Mucosa of descending colon (tissue), 3 donors: ENCODE data around the gene BMP6. TPM values are rescaled to one million over a fixed set of nuclear protein-coding genes. Genes with fewer than 3 reads are reported as not detected.

Experiments used
- ATAC-seq: fragments of 200-7000 bp; cut with Tn5 transposase; one replicate; pipeline ENCODE4 v1.9.1; 2020; ENCODE audit warnings: mild to moderate bottlenecking, moderate library complexity
- DNase-seq, 3 donors: peaks; one replicate each; pipeline ENCODE4 v3.0.0-alpha.2; 2020
- H3K36me3 ChIP-seq: fragments of 200-600 bp; one replicate; pipeline ENCODE4 v1.8.0; 2021; ENCODE audit warnings: low read depth, mild to moderate bottlenecking
- H3K4me1 ChIP-seq: fragments of 200-600 bp; one replicate; pipeline ENCODE4 v1.8.0; 2021; ENCODE audit warnings: low read depth, mild to moderate bottlenecking
- H3K4me3 ChIP-seq: fragments of 200-600 bp; one replicate; pipeline ENCODE4 v1.8.0; 2021; ENCODE audit warnings: mild to moderate bottlenecking
- H3K9me3 ChIP-seq: fragments of 200-600 bp; one replicate; pipeline ENCODE4 v1.8.0; 2021; ENCODE audit warnings: mild to moderate bottlenecking
- CTCF ChIP-seq: fragments of 200-600 bp; IDR thresholded peaks from one replicate; pipeline ENCODE4 v1.8.0; 2022; ENCODE audit warnings: antibody characterized with exemption, mild to moderate bottlenecking
- intact Hi-C, 2 donors: fragments of 100-400 bp; cut with DNase I in 1 of 2; cut with micrococcal nuclease in 1 of 2; formaldehyde crosslinking; loops; one replicate each; pipeline versions ENCODE4 v1.11.0 to v1.11.1; 2022; cut with DNase I, micrococcal nuclease
- total RNA-seq, 3 donors: library from RNA; stranded (reverse); fragmentation: NEBNext Ultra II Directional in 2 of 3; extraction: Animal tissue kit (Norgen Biotek cat#: 25700) in 2 of 3; gene quantifications; one replicate each; pipeline versions ENCODE4 v1.2.1 to v1.2.4, GENCODE V29; 2021 to 2023
- donor health status: DM: no; HTN: no; CAD: no; lungs with moderate emphysema.
- donor health status: DM: no; HTN: no; CAD: no.
- donor health status: DM: no; HTN: yes; CAD: no.

Gene BMP6
- total RNA-seq, 3 donors from 2014 or later: 0.55 to 1.9 (median 0.98) TPM

- H3K4me1 ChIP-seq: no peaks in the 10 kb centered on the region
These were observed 11.2 kb downstream of the BMP6 start for GRCh38 chr6:7737106-7737505.

GRCh38 chr6:7737867-7738266 lies 12.0 kb downstream of the BMP6 start:
- H3K9me3 ChIP-seq: no peaks in the 10 kb centered on the region
- no peaks in the 10 kb centered on the region for H3K4me1 ChIP-seq
- intact Hi-C loops: no loop called here
- no peak overlapping the region for H3K4me3 ChIP-seq
- TF ChIP-seq CTCF: no peak
- ATAC-seq: no peak
- no peak for DNase-seq
- H3K36me3 ChIP-seq: no peaks in the 10 kb centered on the region

More at GRCh38 chr6:7737106-7737505, 11.2 kb downstream of the BMP6 start:
- Histone ChIP-seq H3K36me3 (no peaks in the 10 kb centered on the region), H3K9me3 (no peaks in the 10 kb centered on the region), H3K4me3 (no peak overlapping the region)
- DNase-seq: no peak
- ATAC-seq: no peak
- TF ChIP-seq CTCF: no peak
- intact Hi-C loops: no loop called here

GRCh38 chr6:7742223-7742785 lies 16.4 kb downstream of the BMP6 start:
- no peak for TF ChIP-seq CTCF
- Histone ChIP-seq H3K36me3 (no peaks in the 10 kb centered on the region), H3K4me3 (no peak overlapping the region), H3K4me1 (no peaks in the 10 kb centered on the region), H3K9me3 (no peaks in the 10 kb centered on the region)
- ATAC-seq (no peak), DNase-seq (no peak)
- intact Hi-C loops: no loop called here

- intact Hi-C loops: no loop called here
- DNase-seq (no peak), ATAC-seq (no peak)
- Histone ChIP-seq H3K4me3 (no peak overlapping the region), H3K4me1 (no peaks in the 10 kb centered on the region), H3K36me3 (no peaks in the 10 kb centered on the region), H3K9me3 (no peaks in the 10 kb centered on the region)
- no peak for TF ChIP-seq CTCF
These were observed 20.0 kb downstream of the BMP6 start for GRCh38 chr6:7745942-7746341.

GRCh38 chr6:7747016-7747415 lies 21.1 kb downstream of the BMP6 start:
- intact Hi-C loops: no loop called here
- DNase-seq (no peak), ATAC-seq (no peak)
- Histone ChIP-seq H3K4me3 (no peak overlapping the region), H3K4me1 (no peaks in the 10 kb centered on the region), H3K36me3 (no peaks in the 10 kb centered on the region), H3K9me3 (no peaks in the 10 kb centered on the region)
- no peak for TF ChIP-seq CTCF

- Histone ChIP-seq H3K4me1 (no peaks in the 10 kb centered on the region), H3K9me3 (no peaks in the 10 kb centered on the region), H3K4me3 (no peak overlapping the region), H3K36me3 (no peaks in the 10 kb centered on the region)
- intact Hi-C loops: no loop called here
- ATAC-seq (no peak), DNase-seq (no peak)
- no peak for TF ChIP-seq CTCF
These were observed 21.5 kb downstream of the BMP6 start for GRCh38 chr6:7747433-7747832.
